Fibroblast of lung (primary cell): ENCODE data around the gene CISH.

Experiments used
- CTCF ChIP-seq, 2 donors: IDR thresholded peaks in 1 of 2; conservative IDR thresholded peaks in 1 of 2; 1 replicate in 1 of 2; 2 replicates in 1 of 2; pipeline ENCODE4 v1.5.1; 2011 to 2012; ENCODE audit warnings: low read length in 2 of 2, control low read depth in 1 of 2, inconsistent platforms in 1 of 2, low read depth in 1 of 2, mild to moderate bottlenecking in 1 of 2
- EZH2 ChIP-seq: IDR thresholded peaks from 2 replicates; pipeline ENCODE4 v1.5.1; 2012; ENCODE audit warnings: low read length, control low read depth, mild to moderate bottlenecking; ENCODE audit errors: missing control alignments

GRCh38 chr3:50567386-50568167, 44.0 kb downstream of the CISH start, which contains the start of gene C3orf18:
- TF ChIP-seq CTCF (conservative IDR thresholded peaks at IDR 0.05 in 1 of 2, IDR thresholded peaks at IDR 0.05 in 1 of 2; ENCODE audit: low read depth in 1 of 2, low read length in 2 of 2) (no peak), EZH2 (no peak)
